SH-SY5Y (cell line): Measurements from ENCODE around the gene PIGS.

Source experiments
- GATA2 ChIP-seq: IDR thresholded peaks from 2 replicates; pipeline ENCODE4 v1.6.1; 2011; ENCODE audit warnings: mild to moderate bottlenecking, low read depth, low read length
- GATA3 ChIP-seq: IDR thresholded peaks from 2 replicates; pipeline ENCODE4 v1.6.1; 2011; ENCODE audit warnings: low read depth, mild to moderate bottlenecking, low read length, moderate library complexity

DNA sequence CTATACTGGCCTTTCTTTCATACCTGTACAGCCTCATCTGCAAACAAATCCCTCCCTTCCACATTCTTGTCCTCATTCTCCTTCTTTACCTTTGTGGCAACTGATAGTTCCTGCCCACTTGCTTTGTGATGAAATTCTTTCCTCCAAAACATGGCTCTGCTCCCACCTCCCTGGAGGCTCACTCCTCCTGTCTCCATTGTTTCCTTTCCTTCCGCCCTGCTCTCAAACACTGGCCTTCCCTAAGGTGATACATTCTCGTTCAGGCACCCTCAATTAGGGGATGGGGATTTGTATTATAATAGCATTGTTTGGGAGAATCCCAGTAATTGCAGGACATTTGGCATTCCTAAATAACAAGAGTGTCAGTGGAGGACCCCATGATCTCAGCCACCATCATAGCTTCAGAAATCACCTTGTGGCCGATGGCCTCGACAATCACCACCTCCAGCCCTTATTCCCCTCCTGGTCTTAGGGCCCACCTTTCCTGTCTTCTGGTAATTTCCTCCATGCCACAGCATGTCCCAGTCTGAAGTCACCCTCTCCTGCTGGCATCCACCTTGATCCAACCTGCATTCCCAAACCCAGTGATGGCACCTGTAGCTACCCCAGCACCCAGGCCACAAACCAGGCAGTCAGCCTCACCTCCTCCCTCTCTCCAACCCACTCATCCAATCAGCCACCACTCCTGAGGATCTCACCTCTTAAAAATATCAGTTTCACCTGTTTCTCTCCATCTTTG lies 26.8 kb downstream of the PIGS start:
- TF ChIP-seq GATA3 (no peak), GATA2 (no peak)
